DOHH2 (cell line): ENCODE results near the gene URM1.

Source experiments
- H3F3A ChIP-seq: fragments of 200-600 bp; sonication (generic), shearing (Covaris generic); 2 replicates; pipeline ENCODE4 v1.6.0; 2016; ENCODE audit warnings: antibody characterized with exemption, mild to moderate bottlenecking; ENCODE audit not compliant: control insufficient read depth, insufficient read depth
- H3K27ac ChIP-seq: fragments of 200-600 bp; sonication (generic); 2 replicates; pipeline ENCODE4 v1.5.1; 2014; ENCODE audit warnings: low read depth, mild to moderate bottlenecking, low read length, moderate library complexity
- H3K27me3 ChIP-seq: fragments of 200-600 bp; sonication (generic); 2 replicates; pipeline ENCODE4 v1.6.1; 2014; ENCODE audit warnings: mild to moderate bottlenecking, low read length, mixed read lengths; ENCODE audit not compliant: control insufficient read depth
- H3K36me3 ChIP-seq: fragments of 200-600 bp; sonication (generic); 2 replicates; pipeline ENCODE4 v1.6.1; 2014; ENCODE audit warnings: mild to moderate bottlenecking, low read length, moderate library complexity, mixed read lengths; ENCODE audit not compliant: control insufficient read depth
- H3K4me1 ChIP-seq: fragments of 200-600 bp; sonication (generic); 2 replicates; pipeline ENCODE4 v1.6.1; 2014; ENCODE audit warnings: mild to moderate bottlenecking, low read length, mixed read lengths; ENCODE audit not compliant: control insufficient read depth
- H3K4me2 ChIP-seq: fragments of 200-600 bp; sonication (generic); 2 replicates; pipeline ENCODE4 v1.6.0; 2014; ENCODE audit warnings: mild to moderate bottlenecking, low read length, moderate library complexity
- H3K4me3 ChIP-seq: fragments of 200-600 bp; sonication (generic); 2 replicates; pipeline ENCODE4 v1.5.1; 2014; ENCODE audit warnings: mild to moderate bottlenecking, low read length, mixed read lengths
- H3K79me2 ChIP-seq: fragments of 200-600 bp; sonication (generic); 2 replicates; pipeline ENCODE4 v1.6.1; 2014; ENCODE audit warnings: mild to moderate bottlenecking, low read length, mixed read lengths; ENCODE audit not compliant: control insufficient read depth
- H3K9me2 ChIP-seq: fragments of 200-600 bp; sonication (generic); replicated peaks from 2 replicates; pipeline ENCODE4 v1.6.1; 2014; ENCODE audit warnings: mild to moderate bottlenecking, low read length, mixed read lengths; ENCODE audit not compliant: control insufficient read depth
- H3K9me3 ChIP-seq: fragments of 200-600 bp; sonication (generic); 2 replicates; pipeline ENCODE4 v1.6.1; 2014; ENCODE audit warnings: antibody characterized with exemption, low read length, mixed read lengths; ENCODE audit not compliant: control insufficient read depth, insufficient read depth
- H4K20me1 ChIP-seq: fragments of 200-600 bp; sonication (generic); 2 replicates; pipeline ENCODE4 v1.6.0; 2014; ENCODE audit warnings: low read depth, mild to moderate bottlenecking, antibody characterized with exemption, low read length, moderate library complexity; ENCODE audit not compliant: control insufficient read depth, insufficient read depth
- CTCF ChIP-seq: fragments of 200-600 bp; sonication (generic); IDR thresholded peaks from one replicate; pipeline ENCODE4 v1.5.1; 2014; ENCODE audit warnings: antibody characterized with exemption, mild to moderate bottlenecking, low read depth, low read length; ENCODE audit not compliant: poor library complexity, severe bottlenecking
- EZH2phosphoT487 ChIP-seq: fragments of 200-600 bp; sonication (generic); IDR thresholded peaks from 2 replicates; pipeline ENCODE4 v1.6.1; 2017; ENCODE audit warnings: borderline replicate concordance, mild to moderate bottlenecking, antibody characterized with exemption, low read length, moderate library complexity, mixed read lengths

Gene URM1

GRCh38 chr9:128342971-128343680, 28.0 kb upstream of the URM1 start:
- TF ChIP-seq CTCF (no peak), EZH2phosphoT487 (no peak)
- Histone ChIP-seq H3K36me3 (peaks cover 43% of the 10 kb centered on the region), H3K4me2 (no peak overlapping the region), H3K4me3 (no peak overlapping the region), H3K27ac (no peak overlapping the region), H4K20me1 (no peaks in the 10 kb centered on the region), H3K79me2 (peaks cover 8% of the 10 kb centered on the region), H3F3A (peaks cover 5% of the 10 kb centered on the region; the same call in 1 of the 2 replicates), H3K9me2 (no peaks in the 10 kb centered on the region), H3K9me3 (no peaks in the 10 kb centered on the region), H3K27me3 (no peaks in the 10 kb centered on the region), H3K4me1 (peaks cover 13% of the 10 kb centered on the region)

GRCh38 chr9:128343855-128344254, 27.3 kb upstream of the URM1 start:
- Histone ChIP-seq H3K4me1 (peaks cover 13% of the 10 kb centered on the region), H3K9me3 (no peaks in the 10 kb centered on the region), H3K36me3 (peaks cover 49% of the 10 kb centered on the region), H3K27ac (no peak overlapping the region), H3K27me3 (no peaks in the 10 kb centered on the region), H3K4me2 (no peak overlapping the region), H3F3A (peaks cover 5% of the 10 kb centered on the region; the same call in 1 of the 2 replicates), H3K4me3 (no peak overlapping the region), H3K9me2 (no peaks in the 10 kb centered on the region), H4K20me1 (no peaks in the 10 kb centered on the region), H3K79me2 (peaks cover 8% of the 10 kb centered on the region)
- TF ChIP-seq EZH2phosphoT487 (no peak), CTCF (no peak)

- no peaks in the 10 kb centered on the region for H3K9me3 ChIP-seq
- no peaks in the 10 kb centered on the region for H3K9me2 ChIP-seq
- no peak for TF ChIP-seq EZH2phosphoT487
- TF ChIP-seq CTCF: peak; percentile 26
- peaks cover 8% of the 10 kb centered on the region for H3K79me2 ChIP-seq
- peaks cover 8% of the 10 kb centered on the region for H3K4me1 ChIP-seq
- H3K27me3 ChIP-seq: no peaks in the 10 kb centered on the region
- no peak overlapping the region for H3K27ac ChIP-seq
- peaks cover 59% of the 10 kb centered on the region for H3K36me3 ChIP-seq
- no peak overlapping the region for H3K4me2 ChIP-seq
- H3K4me3 ChIP-seq: no peak overlapping the region
- H3F3A ChIP-seq: no peaks in the 10 kb centered on the region; the same call in 1 of the 2 replicates
- no peaks in the 10 kb centered on the region for H4K20me1 ChIP-seq
These were observed 26.1 kb upstream of the URM1 start for GRCh38 chr9:128344931-128345605.
